ENCODE data around the gene KLF11.

Gene KLF11

GRCh38 chr2:10064932-10065772, 21.8 kb downstream of the KLF11 start:
- no peak for DNase-seq (ENCODE audit: low read depth)

DNA sequence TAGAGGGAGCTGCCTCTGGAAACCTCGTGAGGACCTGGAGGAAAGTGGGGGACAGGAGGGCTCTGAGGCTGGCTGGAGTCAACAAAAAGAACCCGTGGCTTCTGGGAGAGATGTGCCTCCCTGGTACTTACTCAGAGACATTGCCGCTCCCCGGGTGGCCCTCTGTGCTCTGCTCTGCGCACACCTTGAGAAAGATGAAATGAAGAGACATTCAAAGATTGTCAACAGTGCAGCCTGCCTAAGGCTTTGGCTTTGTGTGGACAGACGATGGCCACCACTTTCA, 22.4 kb downstream of the KLF11 start:
- no peak for DNase-seq (ENCODE audit: low read depth)

GRCh38 chr2:10067330-10067729, 24.0 kb downstream of the KLF11 start:
- no peak for DNase-seq (ENCODE audit: low read depth)

DNA sequence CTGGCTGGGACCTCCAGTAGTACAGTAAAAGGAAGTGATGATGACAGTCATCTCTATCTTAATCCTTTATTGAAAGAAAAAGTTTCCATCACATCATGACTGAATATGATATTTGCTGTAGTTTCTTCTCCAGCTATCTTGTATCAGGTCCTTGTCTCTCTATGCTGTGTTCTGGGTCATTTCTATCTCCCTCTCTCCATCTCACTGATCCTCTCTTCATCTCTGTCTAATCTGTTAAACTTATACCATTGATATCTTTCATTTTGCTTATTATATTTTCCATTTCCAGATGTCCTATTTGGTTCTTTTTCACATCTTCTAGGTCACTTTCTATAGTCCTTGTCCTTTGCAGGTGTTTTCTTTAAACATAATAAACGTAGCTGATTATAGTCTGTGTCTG, 24.5 kb downstream of the KLF11 start:
- no peak for DNase-seq (ENCODE audit: low read depth)

DNA sequence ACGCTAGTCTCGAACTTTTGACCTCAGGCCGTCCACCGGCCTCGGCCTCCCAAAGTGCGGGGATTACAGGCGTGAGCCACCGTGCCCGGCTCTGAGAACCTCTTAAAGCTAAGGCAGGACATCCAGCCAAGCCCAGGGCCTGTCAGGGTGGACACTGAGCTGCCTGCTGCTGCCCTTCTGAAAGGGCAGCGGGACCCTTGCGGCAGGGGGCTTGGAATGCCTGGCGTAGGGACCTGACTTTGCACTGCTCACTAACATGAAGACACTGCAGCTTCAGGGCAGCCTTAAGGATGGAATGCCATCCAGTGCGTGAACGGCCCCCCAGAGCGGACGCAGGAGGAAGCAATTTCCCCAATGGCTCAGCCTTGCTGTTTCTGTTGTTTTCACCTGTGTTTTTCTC, 27.8 kb downstream of the KLF11 start:
- DNase-seq (ENCODE audit: low read depth) = no peak

DNA sequence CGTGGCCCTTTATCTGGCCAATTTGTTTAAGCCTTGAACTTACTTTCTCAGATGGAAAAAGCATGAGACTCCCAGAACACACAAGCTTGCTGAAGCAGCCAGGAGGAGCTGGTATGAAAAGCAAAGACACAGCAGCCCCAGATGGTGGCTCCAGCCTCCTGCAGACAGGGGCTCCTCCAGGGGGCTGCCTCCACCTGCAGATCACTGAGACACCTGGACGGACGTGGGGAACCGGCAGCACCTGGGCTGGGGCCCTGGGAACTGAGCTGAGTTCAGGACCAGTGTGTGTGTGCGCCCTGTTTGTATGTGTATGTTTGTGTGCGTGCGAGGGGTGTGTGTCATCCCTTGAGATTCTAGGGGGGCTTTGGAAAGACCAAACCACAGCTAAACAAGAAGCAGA, 28.2 kb downstream of the KLF11 start:
- no peak for DNase-seq (ENCODE audit: low read depth)

- DNase-seq (ENCODE audit: low read depth) = peak; percentile 56
Observed at GRCh38 chr2:10072656-10073480, 29.5 kb downstream of the KLF11 start.

- DNase-seq (ENCODE audit: low read depth) = no peak
Observed at GRCh38 chr2:10073706-10074105, 30.4 kb downstream of the KLF11 start.

DNA sequence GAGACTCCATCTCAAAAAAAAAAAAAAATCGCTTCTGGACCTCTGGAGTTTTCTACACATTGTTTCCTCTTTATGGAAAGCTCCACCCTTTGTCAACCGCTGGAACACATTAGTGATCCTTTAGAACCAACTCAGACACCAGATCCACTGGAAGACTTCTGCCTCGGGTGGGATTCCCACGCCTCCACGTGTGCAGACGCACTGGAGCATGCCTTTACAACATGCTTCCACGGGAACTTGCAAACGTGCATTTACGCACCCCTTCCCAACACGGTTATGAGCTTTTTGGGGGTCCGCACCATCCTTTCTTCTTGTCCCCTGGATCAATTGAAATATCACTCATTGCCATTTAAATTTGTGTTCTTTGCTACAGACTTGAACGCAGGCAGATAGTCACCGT, 31.8 kb downstream of the KLF11 start:
- DNase-seq (ENCODE audit: low read depth) = no peak

GRCh38 chr2:10075571-10076209, 32.3 kb downstream of the KLF11 start:
- DNase-seq (ENCODE audit: low read depth) = no peak

DNA sequence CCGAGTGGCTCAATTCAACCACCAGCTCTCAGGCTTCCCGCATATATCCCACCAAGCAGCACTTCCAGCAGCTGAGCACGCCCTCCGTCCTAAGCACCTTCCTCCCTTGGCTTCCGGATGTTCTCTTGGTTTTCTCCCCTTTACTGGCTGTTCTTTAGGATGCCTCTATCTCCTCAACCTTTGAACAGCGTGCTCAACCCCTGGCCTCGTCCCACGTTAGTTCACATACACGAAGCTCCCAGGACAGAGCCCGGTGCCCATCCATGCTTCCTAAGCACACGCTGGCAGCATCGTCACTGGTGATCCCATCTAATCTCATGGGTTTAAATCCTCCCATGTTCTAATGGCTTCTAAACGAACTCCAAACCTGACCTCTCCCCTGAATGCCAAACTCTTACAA, 33.2 kb downstream of the KLF11 start:
- no peak for DNase-seq (ENCODE audit: low read depth)

DNA sequence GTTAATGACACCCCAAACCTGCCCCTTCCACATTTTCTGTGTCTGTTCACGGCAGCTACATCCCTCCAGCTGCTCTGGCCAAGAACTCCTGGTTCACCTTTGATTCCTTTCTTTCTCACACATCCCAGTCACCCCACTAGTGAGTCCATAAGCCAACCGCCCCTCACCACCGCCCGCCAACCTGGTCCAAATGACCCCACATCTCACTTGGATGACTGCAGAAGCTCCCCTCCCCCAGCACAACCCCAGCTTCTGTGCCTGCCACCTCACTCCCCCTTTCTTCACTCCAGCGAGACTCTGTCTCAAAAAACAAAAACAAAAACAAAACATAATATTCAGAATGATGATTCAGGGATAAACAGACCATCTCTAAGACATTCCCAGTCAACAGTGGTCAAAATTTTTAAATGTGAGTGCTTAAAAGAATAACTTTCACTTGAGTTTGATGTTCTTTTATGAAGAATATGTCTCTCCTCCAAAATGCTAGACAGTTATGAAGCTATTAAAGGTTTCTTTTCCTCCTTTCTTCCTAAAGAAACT, 33.7 kb downstream of the KLF11 start:
- no peak for DNase-seq (ENCODE audit: low read depth)

DNA sequence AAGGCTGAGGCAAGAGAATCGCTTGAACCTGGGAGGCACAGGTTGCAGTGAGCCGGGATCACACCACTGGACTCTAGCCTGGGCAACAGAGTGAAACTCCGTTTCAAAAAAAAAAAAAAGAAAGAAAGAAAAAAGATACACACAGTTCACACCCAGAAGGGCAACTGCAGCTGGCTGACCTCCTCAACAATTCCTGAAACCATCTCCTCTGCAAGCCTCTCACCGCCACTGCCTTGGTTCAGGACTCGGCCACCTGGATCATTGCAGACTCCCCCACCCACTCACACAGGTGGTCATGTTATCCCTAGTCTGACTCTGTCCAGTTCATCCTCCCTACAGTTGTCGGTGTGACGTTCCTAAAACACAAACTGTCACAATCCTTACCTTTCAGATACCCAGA, 34.7 kb downstream of the KLF11 start:
- DNase-seq (ENCODE audit: low read depth) = no peak

- DNase-seq (ENCODE audit: low read depth) = no peak
Observed at GRCh38 chr2:10078704-10079265, 35.4 kb downstream of the KLF11 start.

- DNase-seq (ENCODE audit: low read depth) = no peak
Observed at GRCh38 chr2:10079266-10079869, 36.0 kb downstream of the KLF11 start.

GRCh38 chr2:10079870-10080535, 36.7 kb downstream of the KLF11 start, which contains the start of gene CYS1:
TSS of gene CYS1 (minus strand) at chr2:10080411. CDS start at chr2:10080223, 188 bp downstream.
- no peak for DNase-seq (ENCODE audit: low read depth)

GRCh38 chr2:10080536-10081304, 37.4 kb downstream of the KLF11 start:
- DNase-seq (ENCODE audit: low read depth) = no peak

- no peak for DNase-seq (ENCODE audit: low read depth)
Observed at GRCh38 chr2:10083046-10083445, 39.7 kb downstream of the KLF11 start.

DNA sequence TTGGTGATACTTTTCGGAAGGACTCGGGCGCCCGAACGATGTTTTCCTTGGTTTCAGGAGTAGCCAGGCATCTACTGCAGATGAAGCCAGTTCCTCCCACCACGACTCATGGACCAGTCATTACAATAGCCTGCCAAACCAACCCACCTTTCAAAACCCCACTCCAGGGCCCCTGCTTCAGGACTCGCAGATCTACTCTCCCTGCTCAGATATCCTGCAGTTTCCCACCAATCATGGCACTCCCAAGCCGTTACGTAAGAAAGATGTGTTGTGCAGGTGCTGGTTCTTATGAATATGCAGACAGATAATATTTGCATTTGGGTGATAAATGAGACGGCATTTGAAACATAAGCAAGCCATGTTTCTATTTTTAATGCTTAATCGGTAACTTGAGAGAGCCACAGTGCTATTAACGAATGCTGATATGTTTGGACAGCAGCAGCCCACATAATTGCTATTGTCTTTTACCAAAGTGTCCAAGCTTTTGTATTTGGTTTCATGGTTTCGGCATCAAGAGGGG, 40.4 kb downstream of the KLF11 start:
- DNase-seq (ENCODE audit: low read depth) = no peak

- DNase-seq (ENCODE audit: low read depth) = no peak
Observed at GRCh38 chr2:10084223-10084865, 41.0 kb downstream of the KLF11 start.
